HEK293 (cell line): Measurements from ENCODE around the gene IARS2.

Experiments
- CTCF ChIA-PET: fragments of 350-600 bp; formaldehyde crosslinking; extraction: SDS; loops from one replicate; lab custom pipeline; 2021; ENCODE audit warnings: antibody characterized with exemption; lab: Yijun Ruan, JAX
- POLR2A ChIA-PET: fragments of 300-600 bp; formaldehyde crosslinking; extraction: SDS; loops from one replicate; lab custom pipeline; 2020; ENCODE audit warnings: antibody characterized with exemption, inconsistent platforms; lab: Yijun Ruan, JAX
- H3K27ac ChIP-seq: fragments of 200-500 bp; sonication (Bioruptor generic); 2 replicates; pipeline ENCODE4 v1.5.1; 2014; ENCODE audit warnings: low read depth, low read length, control low read depth, inconsistent platforms; ENCODE audit errors: extremely low read depth
- H3K36me3 ChIP-seq, 2 experiments: fragments of 200-500 bp in 1 of 2; sonication (Bioruptor generic) in 1 of 2; 1 replicate in 1 of 2; 2 replicates in 1 of 2; pipeline ENCODE4 v1.5.1; 2014 to 2017; ENCODE audit warnings: inconsistent platforms in 2 of 2, low read length in 2 of 2; ENCODE audit not compliant: control insufficient read depth in 2 of 2, insufficient read depth in 1 of 2
- H3K4me1 ChIP-seq: fragments of 200-500 bp; sonication (Bioruptor generic); 2 replicates; pipeline ENCODE4 v1.5.1; 2014; ENCODE audit warnings: mild to moderate bottlenecking, low read length, inconsistent platforms; ENCODE audit not compliant: control insufficient read depth, insufficient read depth
- H3K4me3 ChIP-seq: 2 replicates; pipeline ENCODE4 v1.5.1; 2011; ENCODE audit warnings: low read depth, mild to moderate bottlenecking, control low read depth, low read length, moderate library complexity
- H3K9me3 ChIP-seq: fragments of 200-500 bp; sonication (Bioruptor generic); 2 replicates; pipeline ENCODE4 v1.5.1; 2014; ENCODE audit warnings: low read depth, low read length, inconsistent platforms; ENCODE audit not compliant: control insufficient read depth, insufficient read depth
- GFI1B ChIP-seq: fragments of 450-650 bp; formaldehyde crosslinking; IDR thresholded peaks from 2 replicates; pipeline ENCODE4 v1.5.1; 2016; ENCODE audit warnings: missing biosample characterization, missing genetic modification characterization
- PRDM1 ChIP-seq: fragments of 450-650 bp; formaldehyde crosslinking; IDR thresholded peaks from 2 replicates; pipeline ENCODE4; 2016; ENCODE audit warnings: missing biosample characterization, missing genetic modification characterization
- SALL2 ChIP-seq: fragments of 450-650 bp; formaldehyde crosslinking; IDR thresholded peaks from 2 replicates; pipeline ENCODE4 v1.5.0; 2017; ENCODE audit warnings: missing biosample characterization, mild to moderate bottlenecking, missing genetic modification characterization, borderline replicate concordance
- ZBTB7A ChIP-seq: fragments of 450-650 bp; formaldehyde crosslinking; IDR thresholded peaks from 2 replicates; pipeline ENCODE4 v1.5.1; 2016; ENCODE audit warnings: low read depth, missing biosample characterization, missing genetic modification characterization
- ZNF10 ChIP-seq: fragments of 450-650 bp; formaldehyde crosslinking; IDR thresholded peaks from 2 replicates; pipeline ENCODE4 v1.5.1; 2017; ENCODE audit warnings: missing biosample characterization, missing genetic modification characterization
- ZNF112 ChIP-seq: fragments of 450-650 bp; formaldehyde crosslinking; IDR thresholded peaks from 2 replicates; pipeline ENCODE4 v1.5.0; 2017; ENCODE audit warnings: missing biosample characterization, missing genetic modification characterization
- ZNF175 ChIP-seq: fragments of 450-650 bp; formaldehyde crosslinking; IDR thresholded peaks from 2 replicates; pipeline ENCODE4 v1.5.1; 2016; ENCODE audit warnings: missing biosample characterization, missing genetic modification characterization
- ZNF24 ChIP-seq: fragments of 450-650 bp; formaldehyde crosslinking; IDR thresholded peaks from 2 replicates; pipeline ENCODE4 v1.5.1; 2016; ENCODE audit warnings: missing biosample characterization, missing genetic modification characterization
- ZNF335 ChIP-seq: fragments of 450-650 bp; formaldehyde crosslinking; conservative IDR thresholded peaks from 2 replicates; pipeline ENCODE4 v1.5.1; 2016; ENCODE audit warnings: missing biosample characterization, missing genetic modification characterization
- ZNF404 ChIP-seq: fragments of 450-650 bp; formaldehyde crosslinking; IDR thresholded peaks from 2 replicates; pipeline ENCODE4 v1.5.1; 2017; ENCODE audit warnings: missing biosample characterization, missing genetic modification characterization
- ZNF426 ChIP-seq: fragments of 450-650 bp; formaldehyde crosslinking; IDR thresholded peaks from 2 replicates; pipeline ENCODE4 v1.5.1; 2017; ENCODE audit warnings: missing biosample characterization, missing genetic modification characterization, mild to moderate bottlenecking, inconsistent platforms, moderate library complexity
- ZNF521 ChIP-seq: fragments of 450-650 bp; formaldehyde crosslinking; IDR thresholded peaks from 2 replicates; pipeline ENCODE4 v1.5.1; 2017; ENCODE audit warnings: missing biosample characterization, mild to moderate bottlenecking, missing genetic modification characterization
- ZNF529 ChIP-seq: fragments of 450-650 bp; formaldehyde crosslinking; IDR thresholded peaks from 2 replicates; pipeline ENCODE4 v1.5.1; 2017; ENCODE audit warnings: missing genetic modification characterization, missing biosample characterization; ENCODE audit not compliant: insufficient replicate concordance
- ZNF600 ChIP-seq: fragments of 450-650 bp; formaldehyde crosslinking; IDR thresholded peaks from 2 replicates; pipeline ENCODE4 v1.5.1; 2016; ENCODE audit warnings: missing biosample characterization, missing genetic modification characterization
- ZNF621 ChIP-seq: fragments of 450-650 bp; formaldehyde crosslinking; IDR thresholded peaks from 2 replicates; pipeline ENCODE4 v1.5.1; 2017; ENCODE audit warnings: missing biosample characterization, missing genetic modification characterization
- ZNF629 ChIP-seq: fragments of 450-650 bp; formaldehyde crosslinking; IDR thresholded peaks from 2 replicates; pipeline ENCODE4 v1.5.1; 2017; ENCODE audit warnings: missing biosample characterization, missing genetic modification characterization
- ZNF660 ChIP-seq: fragments of 450-650 bp; IDR thresholded peaks from 2 replicates; pipeline ENCODE4 v1.5.1; 2018; ENCODE audit warnings: missing biosample characterization, mild to moderate bottlenecking, missing genetic modification characterization
- ZNF707 ChIP-seq: fragments of 450-650 bp; formaldehyde crosslinking; IDR thresholded peaks from 2 replicates; pipeline ENCODE4 v1.5.1; 2016; ENCODE audit warnings: missing biosample characterization, missing genetic modification characterization
- ZNF777 ChIP-seq: fragments of 450-650 bp; formaldehyde crosslinking; IDR thresholded peaks from 2 replicates; pipeline ENCODE4 v1.5.1; 2017; ENCODE audit warnings: missing biosample characterization, missing genetic modification characterization, borderline replicate concordance
- ZNF830 ChIP-seq: fragments of 450-650 bp; IDR thresholded peaks from 2 replicates; pipeline ENCODE4 v1.5.0; 2018; ENCODE audit warnings: missing biosample characterization, missing genetic modification characterization, low read depth, mild to moderate bottlenecking, moderate library complexity
- TF ChIP-seq, protein P1 (sequence below): fragments of 450-650 bp; formaldehyde crosslinking; IDR thresholded peaks from 2 replicates; pipeline ENCODE4 v1.5.1; 2016; ENCODE audit warnings: missing biosample characterization, missing genetic modification characterization
- TF ChIP-seq, protein P2 (sequence below): fragments of 450-650 bp; formaldehyde crosslinking; IDR thresholded peaks from 2 replicates; pipeline ENCODE4 v1.5.1; 2016; ENCODE audit warnings: missing biosample characterization, missing genetic modification characterization, borderline replicate concordance
- TF ChIP-seq, protein P3 (sequence below): fragments of 450-650 bp; formaldehyde crosslinking; IDR thresholded peaks from 2 replicates; pipeline ENCODE4 v1.5.1; 2017; ENCODE audit warnings: missing biosample characterization, missing genetic modification characterization

Gene IARS2

DNA sequence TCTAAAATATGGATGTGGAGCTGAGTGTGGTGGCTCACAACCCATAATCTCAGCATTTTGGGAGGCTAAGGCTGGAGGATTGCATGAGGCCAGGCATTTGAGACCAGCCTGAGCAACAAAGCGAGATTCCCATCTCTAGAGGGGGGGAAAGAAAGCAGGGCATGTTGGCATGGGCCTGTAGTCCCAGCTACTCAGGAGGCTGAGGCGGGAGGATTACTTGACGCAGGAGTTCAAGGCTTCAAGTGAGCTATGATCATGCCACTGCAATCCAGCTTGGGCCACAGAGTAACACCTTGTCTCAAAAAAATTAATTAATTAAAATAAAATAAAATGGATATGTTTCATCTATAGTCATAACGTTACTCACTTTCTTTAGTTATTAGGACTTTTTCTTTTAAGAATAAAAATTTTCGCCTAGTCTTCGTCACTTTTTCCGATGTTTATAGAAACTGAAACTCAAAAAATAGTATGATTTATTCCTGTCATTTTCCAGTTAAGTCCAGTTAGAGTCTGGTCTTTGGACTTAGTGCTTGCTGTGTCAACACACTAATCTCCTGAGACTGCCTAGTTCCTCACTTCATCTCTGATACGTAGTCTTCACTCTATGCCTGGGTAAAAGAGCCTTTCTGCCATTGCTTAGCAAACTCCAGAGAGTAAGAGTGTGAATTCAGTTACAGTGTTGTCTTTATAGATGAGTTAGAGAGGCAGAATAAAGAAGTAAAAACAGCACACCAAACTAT lies 28.0 kb downstream of the IARS2 start:
- no peaks in the 10 kb centered on the region for H3K9me3 ChIP-seq
- TF ChIP-seq ZNF335 (tag by site-specific recombination) (no peak), ZNF112 (tag by site-specific recombination) (no peak), ZNF404 (tag by site-specific recombination) (no peak), ZNF175 (tag by site-specific recombination) (no peak), ZNF621 (no peak), ZNF660 (tag by site-specific recombination) (no peak), ZBTB7A (tag by site-specific recombination) (no peak), ZNF707 (tag by site-specific recombination) (no peak), ZNF529 (no peak), PRDM1 (tag by site-specific recombination) (0 out of 2 replicates have a peak, but pooled peaks have one; percentile 27), ZNF10 (tag by site-specific recombination) (no peak), ZNF600 (tag by site-specific recombination) (peak; percentile 32; the same call in 1 of the 2 replicates), ZNF629 (no peak)
- TF ChIP-seq, protein P1, sequence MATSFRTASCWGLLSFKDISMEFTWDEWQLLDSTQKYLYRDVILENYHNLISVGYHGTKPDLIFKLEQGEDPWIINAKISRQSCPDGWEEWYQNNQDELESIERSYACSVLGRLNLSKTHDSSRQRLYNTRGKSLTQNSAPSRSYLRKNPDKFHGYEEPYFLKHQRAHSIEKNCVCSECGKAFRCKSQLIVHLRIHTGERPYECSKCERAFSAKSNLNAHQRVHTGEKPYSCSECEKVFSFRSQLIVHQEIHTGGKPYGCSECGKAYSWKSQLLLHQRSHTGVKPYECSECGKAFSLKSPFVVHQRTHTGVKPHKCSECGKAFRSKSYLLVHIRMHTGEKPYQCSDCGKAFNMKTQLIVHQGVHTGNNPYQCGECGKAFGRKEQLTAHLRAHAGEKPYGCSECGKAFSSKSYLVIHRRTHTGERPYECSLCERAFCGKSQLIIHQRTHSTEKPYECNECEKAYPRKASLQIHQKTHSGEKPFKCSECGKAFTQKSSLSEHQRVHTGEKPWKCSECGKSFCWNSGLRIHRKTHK (tag by site-specific recombination) = no peak
- H3K27ac ChIP-seq = no peak overlapping the region
- CTCF ChIA-PET = interaction anchor here (0.7 to 2.1 kb wide), 2 partner anchors 9 to 32 kb away, joined by 3 to 11 read pairs; no protein-coding TSS in a partner anchor
- H3K4me3 ChIP-seq = no peak overlapping the region
- H3K36me3 ChIP-seq = peaks cover 5 to 25% of the 10 kb centered on the region in 2 experiments
- no peaks in the 10 kb centered on the region for H3K4me1 ChIP-seq
- POLR2A ChIA-PET = no interaction called here

DNA sequence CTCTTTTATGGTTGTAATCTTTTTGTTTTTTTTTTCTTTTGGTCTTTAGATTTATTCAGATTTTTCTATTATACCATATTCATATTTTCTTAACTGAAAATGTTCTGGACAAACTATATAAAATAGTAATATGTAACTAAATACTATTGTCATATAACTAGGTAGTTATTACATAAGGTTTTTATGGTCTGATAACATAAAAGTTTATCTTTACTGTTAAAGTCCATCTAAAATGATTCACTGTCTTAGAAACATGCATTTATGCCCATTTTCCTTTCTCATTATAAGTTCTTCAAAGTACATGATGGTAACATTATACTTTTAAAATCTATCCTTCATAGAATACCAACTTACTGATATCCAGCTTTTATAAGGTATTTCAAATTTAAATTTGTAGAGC lies 29.1 kb downstream of the IARS2 start:
- Histone ChIP-seq H3K9me3 (no peaks in the 10 kb centered on the region), H3K36me3 (peaks cover 10 to 32% of the 10 kb centered on the region in 2 experiments), H3K4me1 (no peaks in the 10 kb centered on the region), H3K4me3 (no peak overlapping the region), H3K27ac (no peak overlapping the region)
- TF ChIP-seq ZNF112 (tag by site-specific recombination) (no peak), ZNF24 (tag by site-specific recombination) (no peak), GFI1B (tag by site-specific recombination) (no peak), ZNF426 (no peak), ZNF521 (tag by site-specific recombination) (no peak), SALL2 (tag by site-specific recombination) (no peak), ZNF660 (tag by site-specific recombination) (no peak), ZNF777 (tag by site-specific recombination) (no peak), ZNF830 (no peak)
- TF ChIP-seq, protein P2, sequence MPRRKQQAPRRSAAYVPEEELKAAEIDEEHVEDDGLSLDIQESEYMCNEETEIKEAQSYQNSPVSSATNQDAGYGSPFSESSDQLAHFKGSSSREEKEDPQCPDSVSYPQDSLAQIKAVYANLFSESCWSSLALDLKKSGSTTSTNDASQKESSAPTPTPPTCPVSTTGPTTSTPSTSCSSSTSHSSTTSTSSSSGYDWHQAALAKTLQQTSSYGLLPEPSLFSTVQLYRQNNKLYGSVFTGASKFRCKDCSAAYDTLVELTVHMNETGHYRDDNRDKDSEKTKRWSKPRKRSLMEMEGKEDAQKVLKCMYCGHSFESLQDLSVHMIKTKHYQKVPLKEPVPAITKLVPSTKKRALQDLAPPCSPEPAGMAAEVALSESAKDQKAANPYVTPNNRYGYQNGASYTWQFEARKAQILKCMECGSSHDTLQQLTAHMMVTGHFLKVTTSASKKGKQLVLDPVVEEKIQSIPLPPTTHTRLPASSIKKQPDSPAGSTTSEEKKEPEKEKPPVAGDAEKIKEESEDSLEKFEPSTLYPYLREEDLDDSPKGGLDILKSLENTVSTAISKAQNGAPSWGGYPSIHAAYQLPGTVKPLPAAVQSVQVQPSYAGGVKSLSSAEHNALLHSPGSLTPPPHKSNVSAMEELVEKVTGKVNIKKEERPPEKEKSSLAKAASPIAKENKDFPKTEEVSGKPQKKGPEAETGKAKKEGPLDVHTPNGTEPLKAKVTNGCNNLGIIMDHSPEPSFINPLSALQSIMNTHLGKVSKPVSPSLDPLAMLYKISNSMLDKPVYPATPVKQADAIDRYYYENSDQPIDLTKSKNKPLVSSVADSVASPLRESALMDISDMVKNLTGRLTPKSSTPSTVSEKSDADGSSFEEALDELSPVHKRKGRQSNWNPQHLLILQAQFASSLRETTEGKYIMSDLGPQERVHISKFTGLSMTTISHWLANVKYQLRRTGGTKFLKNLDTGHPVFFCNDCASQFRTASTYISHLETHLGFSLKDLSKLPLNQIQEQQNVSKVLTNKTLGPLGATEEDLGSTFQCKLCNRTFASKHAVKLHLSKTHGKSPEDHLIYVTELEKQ (tag by site-specific recombination) = no peak
- TF ChIP-seq, protein P3, sequence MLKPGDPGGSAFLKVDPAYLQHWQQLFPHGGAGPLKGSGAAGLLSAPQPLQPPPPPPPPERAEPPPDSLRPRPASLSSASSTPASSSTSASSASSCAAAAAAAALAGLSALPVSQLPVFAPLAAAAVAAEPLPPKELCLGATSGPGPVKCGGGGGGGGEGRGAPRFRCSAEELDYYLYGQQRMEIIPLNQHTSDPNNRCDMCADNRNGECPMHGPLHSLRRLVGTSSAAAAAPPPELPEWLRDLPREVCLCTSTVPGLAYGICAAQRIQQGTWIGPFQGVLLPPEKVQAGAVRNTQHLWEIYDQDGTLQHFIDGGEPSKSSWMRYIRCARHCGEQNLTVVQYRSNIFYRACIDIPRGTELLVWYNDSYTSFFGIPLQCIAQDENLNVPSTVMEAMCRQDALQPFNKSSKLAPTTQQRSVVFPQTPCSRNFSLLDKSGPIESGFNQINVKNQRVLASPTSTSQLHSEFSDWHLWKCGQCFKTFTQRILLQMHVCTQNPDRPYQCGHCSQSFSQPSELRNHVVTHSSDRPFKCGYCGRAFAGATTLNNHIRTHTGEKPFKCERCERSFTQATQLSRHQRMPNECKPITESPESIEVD (tag by site-specific recombination) = no peak
- POLR2A ChIA-PET = no interaction called here
- CTCF ChIA-PET = interaction anchor here (1.1 to 2.1 kb wide), 3 partner anchors 10 to 23 kb away, joined by 3 to 11 read pairs (median 6); no protein-coding TSS in a partner anchor
